Breast epithelium (tissue), 4 donors: ENCODE data around the gene FBH1. TPM values are rescaled to one million over a fixed set of nuclear protein-coding genes. Genes with fewer than 3 reads are reported as not detected.

Source experiments
- DNase-seq, 2 donors: peaks; one replicate each; pipeline ENCODE4 v3.0.0-alpha.2; 2019; ENCODE audit warnings: low spot score in 2 of 2
- H3K27ac ChIP-seq, 2 donors: fragments of 200-600 bp; sonication (generic) in 1 of 2; one replicate each; pipeline ENCODE4 v1.5.1; 2016 to 2019; ENCODE audit warnings: mild to moderate bottlenecking in 1 of 2
- H3K27me3 ChIP-seq, 2 donors: fragments of 200-600 bp; sonication (generic) in 1 of 2; one replicate each; pipeline versions ENCODE4 v1.5.1 to v1.6.0; 2017 to 2019; ENCODE audit warnings: control low read depth in 1 of 2, mild to moderate bottlenecking in 1 of 2
- H3K36me3 ChIP-seq: fragments of 200-600 bp; one replicate; pipeline ENCODE4 v1.5.1; 2019
- H3K4me1 ChIP-seq, 2 donors: fragments of 200-600 bp; sonication (generic); one replicate each; pipeline ENCODE4 v1.5.1; 2016 to 2019; ENCODE audit warnings: control low read depth in 1 of 2
- H3K4me3 ChIP-seq, 3 donors: fragments of 200-600 bp; sonication (generic); 1 replicate in 2 of 3; 2 replicates in 1 of 3; pipeline ENCODE4 v1.5.1; 2016 to 2019; ENCODE audit warnings: mild to moderate bottlenecking in 3 of 3, moderate library complexity in 2 of 3
- H3K9me3 ChIP-seq, 2 donors: fragments of 200-600 bp; sonication (generic) in 1 of 2; one replicate each; pipeline ENCODE4 v1.5.1; 2016 to 2019; ENCODE audit warnings: control low read depth in 1 of 2
- CTCF ChIP-seq, 3 donors: fragments of 450-650 bp; IDR thresholded peaks; one replicate each; pipeline ENCODE4 v1.5.1; 2016 to 2017; ENCODE audit warnings: antibody characterized with exemption in 3 of 3, mild to moderate bottlenecking in 3 of 3, moderate library complexity in 3 of 3
- POLR2A ChIP-seq: fragments of 450-650 bp; IDR thresholded peaks from one replicate; pipeline ENCODE4 v1.6.1; 2016; ENCODE audit warnings: antibody characterized with exemption, mild to moderate bottlenecking, moderate library complexity
- POLR2AphosphoS5 ChIP-seq, 3 donors: sonication (generic); formaldehyde crosslinking; IDR thresholded peaks; one replicate each; pipeline ENCODE4 v1.6.1; 2017; ENCODE audit warnings: antibody characterized with exemption in 3 of 3
- intact Hi-C: fragments of 100-400 bp; cut with DNase I; formaldehyde crosslinking; loops from one replicate; pipeline ENCODE4 v1.15.1; 2023; ENCODE audit warnings: low total_unique reads
- total RNA-seq, 3 donors: library from RNA; depleted of rRNA; stranded (reverse); fragments of >200 nt; gene quantifications; one replicate each; pipeline ENCODE4 v1.1.0, GENCODE V29; 2016

FBH1 gene
- total RNA-seq, 3 donors from 2014 or later = 91.2 to 115 (median 109) TPM

GRCh38 chr10:5937016-5937415 is 47.0 kb downstream of the FBH1 start:
- no peaks in the 10 kb centered on the region for H3K9me3 ChIP-seq
- H3K4me3 ChIP-seq = no peak overlapping the region
- H3K27ac ChIP-seq = no peak overlapping the region
- no peaks in the 10 kb centered on the region for H3K4me1 ChIP-seq
- intact Hi-C loops = no loop called here
- TF ChIP-seq CTCF (IDR thresholded peaks at IDR 0.05) (no peak), POLR2AphosphoS5 (IDR thresholded peaks at IDR 0.05) (no peak), POLR2A (no peak)
- H3K36me3 ChIP-seq = peaks cover 16% of the 10 kb centered on the region
- H3K27me3 ChIP-seq = no peaks in the 10 kb centered on the region
- no peak for DNase-seq

GRCh38 chr10:5938291-5938690 is 48.2 kb downstream of the FBH1 start:
- H3K27ac ChIP-seq = no peak overlapping the region
- no peaks in the 10 kb centered on the region for H3K27me3 ChIP-seq
- H3K36me3 ChIP-seq = peaks cover 16% of the 10 kb centered on the region
- H3K9me3 ChIP-seq = no peaks in the 10 kb centered on the region
- DNase-seq = no peak
- peaks cover 0 to 1% of the 10 kb centered on the region in 2 donors for H3K4me1 ChIP-seq
- no peak overlapping the region for H3K4me3 ChIP-seq
- TF ChIP-seq POLR2A (no peak), POLR2AphosphoS5 (IDR thresholded peaks at IDR 0.05) (no peak), CTCF (IDR thresholded peaks at IDR 0.05) (no peak)
- intact Hi-C loops = no loop called here

GRCh38 chr10:5940807-5941218 is 50.8 kb downstream of the FBH1 start:
- H3K27me3 ChIP-seq = no peaks in the 10 kb centered on the region
- TF ChIP-seq POLR2AphosphoS5 (IDR thresholded peaks at IDR 0.05) = no peak
- no peak for TF ChIP-seq CTCF (IDR thresholded peaks at IDR 0.05)
- no peak for TF ChIP-seq POLR2A
- no peaks in the 10 kb centered on the region for H3K9me3 ChIP-seq
- peaks cover 0 to 22% of the 10 kb centered on the region in 2 donors for H3K4me1 ChIP-seq
- intact Hi-C loops = loop anchor here (10.0 kb wide), 1 partner anchor 144 kb away; the partner anchor contains the start of gene RBM17
- H3K4me3 ChIP-seq = no peak overlapping the region
- no peak for DNase-seq
- no peak overlapping the region for H3K27ac ChIP-seq
- peaks cover 16% of the 10 kb centered on the region for H3K36me3 ChIP-seq

GRCh38 chr10:5941579-5941978 is 51.5 kb downstream of the FBH1 start:
- H3K4me1 ChIP-seq = peaks cover 5 to 22% of the 10 kb centered on the region in 2 donors
- no peak overlapping the region for H3K4me3 ChIP-seq
- intact Hi-C loops = loop anchor here (10.0 kb wide), 1 partner anchor 143 kb away; the partner anchor contains the start of gene RBM17
- TF ChIP-seq CTCF (IDR thresholded peaks at IDR 0.05) = no peak
- no peak for TF ChIP-seq POLR2A
- TF ChIP-seq POLR2AphosphoS5 (IDR thresholded peaks at IDR 0.05) = no peak
- H3K27ac ChIP-seq = peak overlapping the region; percentile 50 to 80
- peaks cover 12% of the 10 kb centered on the region for H3K36me3 ChIP-seq
- no peaks in the 10 kb centered on the region for H3K27me3 ChIP-seq
- no peak for DNase-seq
- H3K9me3 ChIP-seq = no peaks in the 10 kb centered on the region

GRCh38 chr10:5942001-5942400 is 52.0 kb downstream of the FBH1 start:
- H3K4me1 ChIP-seq = peaks cover 5 to 22% of the 10 kb centered on the region in 2 donors
- no peaks in the 10 kb centered on the region for H3K27me3 ChIP-seq
- intact Hi-C loops = loop anchor here (10.0 kb wide), 1 partner anchor 143 kb away; the partner anchor contains the start of gene RBM17
- no peak overlapping the region for H3K4me3 ChIP-seq
- H3K36me3 ChIP-seq = peaks cover 8% of the 10 kb centered on the region
- no peak for TF ChIP-seq POLR2AphosphoS5 (IDR thresholded peaks at IDR 0.05)
- no peak for TF ChIP-seq CTCF (IDR thresholded peaks at IDR 0.05)
- TF ChIP-seq POLR2A = no peak
- no peak for DNase-seq
- H3K27ac ChIP-seq = peak overlapping the region; percentile 50 to 80
- H3K9me3 ChIP-seq = no peaks in the 10 kb centered on the region
